H9 (cell line): ENCODE measurements around the gene TRIP11. TPM values are rescaled to one million over a fixed set of nuclear protein-coding genes. Genes with fewer than 3 reads are reported as not detected.

Experiments used
- DNase-seq: peaks from one replicate; pipeline ENCODE4 v3.0.0-alpha.2; 2017
- H2AFZ ChIP-seq: one replicate; pipeline ENCODE4 v1.6.1; 2013; ENCODE audit warnings: mild to moderate bottlenecking, low read length, control low read depth, moderate library complexity
- H2AK5ac ChIP-seq: 2 replicates; pipeline ENCODE4 v1.6.1; 2013; ENCODE audit warnings: low read length, control low read depth, mixed read lengths; ENCODE audit not compliant: insufficient read length
- H2BK120ac ChIP-seq: one replicate; pipeline ENCODE4 v1.6.1; 2013; ENCODE audit warnings: low read depth, mild to moderate bottlenecking, low read length, control low read depth, inconsistent platforms; ENCODE audit not compliant: poor library complexity, severe bottlenecking
- H2BK12ac ChIP-seq: 2 replicates; pipeline ENCODE4 v1.6.1; 2013; ENCODE audit warnings: low read length, control low read depth, mixed read lengths, low read depth; ENCODE audit not compliant: insufficient read length
- H2BK15ac ChIP-seq: 2 replicates; pipeline ENCODE4 v1.6.1; 2013; ENCODE audit warnings: low read depth, low read length, control low read depth
- H2BK20ac ChIP-seq: one replicate; pipeline ENCODE4 v1.6.1; 2013; ENCODE audit warnings: low read depth, mild to moderate bottlenecking, low read length, control low read depth, inconsistent platforms; ENCODE audit not compliant: poor library complexity, severe bottlenecking
- H2BK5ac ChIP-seq: 2 replicates; pipeline ENCODE4 v1.6.1; 2013; ENCODE audit warnings: low read length, control low read depth, mixed read lengths; ENCODE audit not compliant: insufficient read length
- H3K14ac ChIP-seq: 2 replicates; pipeline ENCODE4 v1.6.1; 2013; ENCODE audit warnings: low read length, control low read depth; ENCODE audit not compliant: insufficient read depth
- H3K18ac ChIP-seq: 2 replicates; pipeline ENCODE4 v1.6.1; 2013; ENCODE audit warnings: low read depth, mild to moderate bottlenecking, mixed read lengths, low read length, control low read depth; ENCODE audit not compliant: insufficient read length
- H3K23ac ChIP-seq: 2 replicates; pipeline ENCODE4 v1.6.1; 2013; ENCODE audit warnings: low read length, control low read depth, mixed read lengths, low read depth; ENCODE audit not compliant: insufficient read length
- H3K23me2 ChIP-seq: 2 replicates; pipeline ENCODE4 v1.6.1; 2013; ENCODE audit warnings: low read depth, mild to moderate bottlenecking, mixed read lengths, low read length, control low read depth; ENCODE audit not compliant: insufficient read length, poor library complexity, severe bottlenecking
- H3K27ac ChIP-seq: 2 replicates; pipeline ENCODE4 v1.5.1; 2013; ENCODE audit warnings: low read length, control low read depth, mixed read lengths, low read depth; ENCODE audit not compliant: insufficient read length
- H3K27me3 ChIP-seq: 2 replicates; pipeline ENCODE4 v1.6.1; 2013; ENCODE audit warnings: low read length, control low read depth, inconsistent platforms; ENCODE audit not compliant: insufficient read depth
- H3K4ac ChIP-seq: 2 replicates; pipeline ENCODE4 v1.6.1; 2013; ENCODE audit warnings: low read depth, mild to moderate bottlenecking, control low read depth, inconsistent platforms, low read length, moderate library complexity
- H3K4me1 ChIP-seq: 2 replicates; pipeline ENCODE4 v1.6.1; 2013; ENCODE audit warnings: low read length, control low read depth, inconsistent platforms; ENCODE audit not compliant: insufficient read depth
- H3K4me2 ChIP-seq: 2 replicates; pipeline ENCODE4 v1.6.1; 2013; ENCODE audit warnings: low read length, control low read depth, mixed read lengths; ENCODE audit not compliant: insufficient read length, insufficient read depth
- H3K56ac ChIP-seq: 2 replicates; pipeline ENCODE4 v1.6.1; 2013; ENCODE audit warnings: low read depth, mild to moderate bottlenecking, mixed read lengths, low read length, control low read depth; ENCODE audit not compliant: insufficient read length
- H3K79me1 ChIP-seq: 2 replicates; pipeline ENCODE4 v1.6.1; 2013; ENCODE audit warnings: low read depth, mild to moderate bottlenecking, moderate library complexity, low read length, control low read depth, inconsistent platforms; ENCODE audit not compliant: insufficient read depth, poor library complexity, severe bottlenecking
- H3K79me2 ChIP-seq: 2 replicates; pipeline ENCODE4 v1.6.1; 2013; ENCODE audit warnings: low read length, control low read depth, inconsistent platforms; ENCODE audit not compliant: insufficient read depth
- H3K9ac ChIP-seq: 2 replicates; pipeline ENCODE4 v1.6.1; 2013; ENCODE audit warnings: low read length, control low read depth, mixed read lengths; ENCODE audit not compliant: insufficient read length; ENCODE audit errors: extremely low read depth
- H3K9me3 ChIP-seq: one replicate; pipeline ENCODE4 v1.6.1; 2013; ENCODE audit warnings: low read depth, low read length, inconsistent platforms; ENCODE audit not compliant: control insufficient read depth
- H3T11ph ChIP-seq: one replicate; pipeline ENCODE4 v1.6.1; 2013; ENCODE audit warnings: mild to moderate bottlenecking, low read length, control low read depth, inconsistent platforms
- H4K20me1 ChIP-seq: one replicate; pipeline ENCODE4 v1.6.1; 2013; ENCODE audit not compliant: control insufficient read depth, insufficient read length, insufficient read depth
- H4K5ac ChIP-seq: 2 replicates; pipeline ENCODE4 v1.6.1; 2013; ENCODE audit warnings: low read depth, mild to moderate bottlenecking, mixed read lengths, low read length, control low read depth; ENCODE audit not compliant: insufficient read length
- H4K8ac ChIP-seq: replicated peaks from 2 replicates; pipeline ENCODE4 v1.6.1; 2013; ENCODE audit warnings: low read length, control low read depth, mixed read lengths, low read depth; ENCODE audit not compliant: insufficient read length
- H4K91ac ChIP-seq: 2 replicates; pipeline ENCODE4 v1.6.1; 2013; ENCODE audit warnings: low read depth, mild to moderate bottlenecking, moderate library complexity, mixed read lengths, low read length, control low read depth; ENCODE audit not compliant: insufficient read length
- H3K27ac Mint-ChIP-seq, 3 experiments: 2 replicates in 2 of 3; 3 replicates in 1 of 3; pipeline ENCODE4 v1.8.0; 2020 to 2021; ENCODE audit warnings: mixed read lengths in 3 of 3, mild to moderate bottlenecking in 1 of 3, moderate library complexity in 1 of 3
- H3K27me3 Mint-ChIP-seq: 2 replicates; pipeline ENCODE4 v1.8.0; 2021; ENCODE audit warnings: low read depth, mild to moderate bottlenecking, moderate library complexity, mixed read lengths
- H3K36me3 Mint-ChIP-seq, 3 experiments: 2 replicates in 2 of 3; 3 replicates in 1 of 3; pipeline ENCODE4 v1.8.0; 2020 to 2021; ENCODE audit warnings: low read depth in 3 of 3, mixed read lengths in 3 of 3; ENCODE audit not compliant: insufficient read depth in 1 of 3
- H3K4me1 Mint-ChIP-seq, 2 experiments: 2 replicates each; pipeline ENCODE4 v1.8.0; 2020; ENCODE audit warnings: mixed read lengths in 2 of 2
- H3K4me3 Mint-ChIP-seq, 2 experiments: 2 replicates in 1 of 2; 3 replicates in 1 of 2; pipeline ENCODE4 v1.8.0; 2020 to 2021; ENCODE audit warnings: mild to moderate bottlenecking in 2 of 2, mixed read lengths in 2 of 2, moderate library complexity in 1 of 2
- H3K9me3 Mint-ChIP-seq, 2 experiments: 2 replicates in 1 of 2; 3 replicates in 1 of 2; pipeline ENCODE4 v1.8.0; 2020; ENCODE audit warnings: mild to moderate bottlenecking in 2 of 2, mixed read lengths in 2 of 2, moderate library complexity in 1 of 2
- WGBS: extraction: QIAGEN DNeasy Blood & Tissue Kit; methylation state at CpG from one replicate; pipeline ENCODE4 v1.1.7; 2013; ENCODE audit warnings: missing lambda C conversion rate, low lambda C conversion rate, mixed read lengths; ENCODE audit not compliant: insufficient read length; ENCODE audit errors: extremely low coverage; 5-methylcytosine and 5-hydroxymethylcytosine counted together
- total RNA-seq: library from RNA; stranded (reverse); gene quantifications from 2 replicates; pipeline ENCODE4 v1.2.1, GENCODE V29; 2021
- TF ChIP-seq, protein P1 (sequence below): fragments of 200-600 bp; sonication (generic); conservative IDR thresholded peaks from 3 replicates; pipeline ENCODE4 v1.8.0; 2021; ENCODE audit warnings: antibody characterized with exemption, mild to moderate bottlenecking

The TRIP11 gene
- total RNA-seq, 1 experiment from 2014 or later: 33.5 TPM

DNA sequence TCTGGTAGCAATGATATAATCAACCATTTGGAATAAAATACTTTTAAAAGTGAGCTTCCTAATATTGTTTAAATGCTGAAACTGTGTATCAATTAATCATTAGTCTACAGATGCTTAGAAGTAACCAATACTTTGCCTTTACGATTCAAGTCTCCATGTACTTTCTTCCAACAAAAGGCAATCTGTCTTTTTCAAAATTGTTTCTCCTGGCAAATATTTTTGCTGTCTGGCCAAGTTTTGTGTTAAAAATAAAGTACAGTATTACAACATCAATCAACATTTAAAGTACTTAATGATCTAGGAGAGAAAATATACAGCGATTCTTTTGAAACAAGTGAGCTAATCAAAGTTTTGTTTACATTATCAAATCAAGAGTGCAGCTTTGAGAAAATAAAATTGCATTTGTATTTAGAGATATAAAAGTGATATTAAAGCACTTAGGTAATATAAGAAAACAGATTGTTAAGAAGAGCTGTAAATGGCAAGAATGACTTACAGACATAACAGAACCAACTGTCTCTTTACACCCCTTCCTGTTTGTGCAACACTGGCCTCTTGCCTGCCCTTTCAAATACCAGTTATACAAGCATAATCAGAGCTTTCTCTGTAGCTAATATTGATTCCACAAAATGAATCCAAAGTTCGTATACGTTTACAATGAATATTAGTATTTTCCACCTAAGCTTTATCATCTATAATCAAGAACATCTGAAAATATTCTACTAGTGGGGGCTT is 54.2 kb downstream of the TRIP11 start:
- H3K27ac ChIP-seq: no peak overlapping the region
- TF ChIP-seq, protein P1, sequence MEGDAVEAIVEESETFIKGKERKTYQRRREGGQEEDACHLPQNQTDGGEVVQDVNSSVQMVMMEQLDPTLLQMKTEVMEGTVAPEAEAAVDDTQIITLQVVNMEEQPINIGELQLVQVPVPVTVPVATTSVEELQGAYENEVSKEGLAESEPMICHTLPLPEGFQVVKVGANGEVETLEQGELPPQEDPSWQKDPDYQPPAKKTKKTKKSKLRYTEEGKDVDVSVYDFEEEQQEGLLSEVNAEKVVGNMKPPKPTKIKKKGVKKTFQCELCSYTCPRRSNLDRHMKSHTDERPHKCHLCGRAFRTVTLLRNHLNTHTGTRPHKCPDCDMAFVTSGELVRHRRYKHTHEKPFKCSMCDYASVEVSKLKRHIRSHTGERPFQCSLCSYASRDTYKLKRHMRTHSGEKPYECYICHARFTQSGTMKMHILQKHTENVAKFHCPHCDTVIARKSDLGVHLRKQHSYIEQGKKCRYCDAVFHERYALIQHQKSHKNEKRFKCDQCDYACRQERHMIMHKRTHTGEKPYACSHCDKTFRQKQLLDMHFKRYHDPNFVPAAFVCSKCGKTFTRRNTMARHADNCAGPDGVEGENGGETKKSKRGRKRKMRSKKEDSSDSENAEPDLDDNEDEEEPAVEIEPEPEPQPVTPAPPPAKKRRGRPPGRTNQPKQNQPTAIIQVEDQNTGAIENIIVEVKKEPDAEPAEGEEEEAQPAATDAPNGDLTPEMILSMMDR: no peak
- no peak overlapping the region for H2BK12ac ChIP-seq
- H2AFZ ChIP-seq: no peak overlapping the region
- H3K4me2 ChIP-seq: no peak overlapping the region
- peaks cover 2 to 29% (median 28%) of the 10 kb centered on the region in 3 experiments; a peak in 6 of 7 replicates for H3K36me3 Mint-ChIP-seq
- no peak overlapping the region for H3K9ac ChIP-seq
- no peaks in the 10 kb centered on the region for H4K20me1 ChIP-seq
- WGBS: no CpG with 5 or more reads among the region's 4 CpGs
- no peak overlapping the region for H4K5ac ChIP-seq
- no peak overlapping the region for H3K4me3 Mint-ChIP-seq
- no peak overlapping the region for H2BK15ac ChIP-seq
- no peak overlapping the region for H4K8ac ChIP-seq
- no peaks in the 10 kb centered on the region for H3K27me3 ChIP-seq
- no peak overlapping the region for H2AK5ac ChIP-seq
- H3K27ac Mint-ChIP-seq: no peak overlapping the region
- no peaks in the 10 kb centered on the region for H3K79me1 ChIP-seq
- no peak overlapping the region for H2BK5ac ChIP-seq
- no peak overlapping the region for H3K23ac ChIP-seq
- H3K4me1 ChIP-seq: no peaks in the 10 kb centered on the region
- H3K14ac ChIP-seq: no peak overlapping the region
- H4K91ac ChIP-seq: no peak overlapping the region
- no peaks in the 10 kb centered on the region for H3K9me3 Mint-ChIP-seq
- no peaks in the 10 kb centered on the region for H3K27me3 Mint-ChIP-seq
- no peak overlapping the region for H3T11ph ChIP-seq
- H2BK20ac ChIP-seq: no peak overlapping the region
- H3K56ac ChIP-seq: no peak overlapping the region
- no peak overlapping the region for H3K18ac ChIP-seq
- H3K9me3 ChIP-seq: no peaks in the 10 kb centered on the region
- no peaks in the 10 kb centered on the region for H3K23me2 ChIP-seq
- no peak for DNase-seq
- H3K79me2 ChIP-seq: no peaks in the 10 kb centered on the region
- no peak overlapping the region for H2BK120ac ChIP-seq
- H3K4ac ChIP-seq: no peak overlapping the region
- H3K4me1 Mint-ChIP-seq: no peaks in the 10 kb centered on the region
